LNCAP (cell line): ENCODE data around the gene SIPA1L3.

Experiments
- TF ChIP-seq, protein P1 (sequence below): fragments of 450-650 bp; IDR thresholded peaks from 2 replicates; pipeline ENCODE4 v1.5.1; 2017; ENCODE audit warnings: mild to moderate bottlenecking

The SIPA1L3 gene

DNA sequence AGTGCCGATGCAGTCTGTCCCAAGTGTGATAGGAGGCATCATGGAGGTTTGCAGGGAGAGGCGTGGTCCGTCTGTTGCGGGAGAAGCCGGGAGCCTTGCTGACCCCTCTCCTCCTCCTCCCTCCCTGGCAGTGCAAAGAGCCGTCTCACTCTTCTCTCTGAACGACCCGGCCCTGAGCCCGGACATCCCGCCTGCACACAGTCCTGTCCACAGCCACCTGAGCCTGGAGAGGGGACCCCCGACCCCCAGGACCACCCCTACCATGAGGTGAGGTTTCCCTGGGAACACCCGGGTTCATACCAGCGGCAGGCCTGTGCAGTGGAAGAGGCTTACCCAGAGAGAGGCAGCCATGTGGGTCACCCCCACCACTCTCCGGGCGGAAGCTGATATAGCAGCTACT, 294.7 kb downstream of the SIPA1L3 start:
- TF ChIP-seq, protein P1, sequence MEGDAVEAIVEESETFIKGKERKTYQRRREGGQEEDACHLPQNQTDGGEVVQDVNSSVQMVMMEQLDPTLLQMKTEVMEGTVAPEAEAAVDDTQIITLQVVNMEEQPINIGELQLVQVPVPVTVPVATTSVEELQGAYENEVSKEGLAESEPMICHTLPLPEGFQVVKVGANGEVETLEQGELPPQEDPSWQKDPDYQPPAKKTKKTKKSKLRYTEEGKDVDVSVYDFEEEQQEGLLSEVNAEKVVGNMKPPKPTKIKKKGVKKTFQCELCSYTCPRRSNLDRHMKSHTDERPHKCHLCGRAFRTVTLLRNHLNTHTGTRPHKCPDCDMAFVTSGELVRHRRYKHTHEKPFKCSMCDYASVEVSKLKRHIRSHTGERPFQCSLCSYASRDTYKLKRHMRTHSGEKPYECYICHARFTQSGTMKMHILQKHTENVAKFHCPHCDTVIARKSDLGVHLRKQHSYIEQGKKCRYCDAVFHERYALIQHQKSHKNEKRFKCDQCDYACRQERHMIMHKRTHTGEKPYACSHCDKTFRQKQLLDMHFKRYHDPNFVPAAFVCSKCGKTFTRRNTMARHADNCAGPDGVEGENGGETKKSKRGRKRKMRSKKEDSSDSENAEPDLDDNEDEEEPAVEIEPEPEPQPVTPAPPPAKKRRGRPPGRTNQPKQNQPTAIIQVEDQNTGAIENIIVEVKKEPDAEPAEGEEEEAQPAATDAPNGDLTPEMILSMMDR: no peak

DNA sequence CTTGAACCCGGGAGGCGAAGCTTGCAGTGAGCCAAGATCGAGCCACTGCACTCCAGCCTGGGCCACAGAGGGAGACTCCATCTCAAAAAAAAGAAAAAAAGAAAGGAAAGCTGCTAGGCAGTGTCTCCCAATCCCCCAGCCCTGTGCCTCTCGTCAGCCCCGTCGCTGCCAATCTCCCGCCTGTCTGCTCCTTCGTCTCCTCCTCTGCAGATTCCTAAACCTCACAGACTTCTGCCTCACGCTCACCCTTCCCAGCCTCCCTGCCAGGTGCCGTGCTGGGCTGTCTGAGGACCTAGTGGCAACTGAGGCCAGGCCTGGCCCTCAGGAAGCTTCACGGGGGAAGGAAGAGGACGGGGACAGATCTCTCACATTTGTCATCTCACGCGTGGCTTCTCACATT, 295.5 kb downstream of the SIPA1L3 start:
- TF ChIP-seq, protein P1: no peak

DNA sequence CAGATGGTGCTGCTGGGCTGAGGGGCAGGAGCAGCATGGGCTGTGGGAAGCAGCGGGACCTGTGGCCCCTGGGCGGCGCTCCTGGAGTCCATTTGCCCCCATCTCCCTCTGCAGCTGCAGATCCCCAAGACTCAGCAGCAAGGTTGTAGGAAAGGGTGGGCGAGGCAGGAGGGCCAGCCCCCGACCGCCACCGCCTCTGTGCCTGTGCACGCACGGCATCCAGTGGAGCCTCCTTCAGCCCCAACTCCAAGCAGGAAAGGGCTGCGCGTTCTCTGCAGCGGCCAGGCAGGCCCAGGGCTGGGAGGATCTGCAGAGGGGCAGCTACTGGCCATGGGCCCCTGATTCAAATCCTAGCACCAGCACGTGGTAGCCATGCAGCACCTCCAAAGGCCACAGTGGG, 296.2 kb downstream of the SIPA1L3 start:
- TF ChIP-seq, protein P1: no peak

DNA sequence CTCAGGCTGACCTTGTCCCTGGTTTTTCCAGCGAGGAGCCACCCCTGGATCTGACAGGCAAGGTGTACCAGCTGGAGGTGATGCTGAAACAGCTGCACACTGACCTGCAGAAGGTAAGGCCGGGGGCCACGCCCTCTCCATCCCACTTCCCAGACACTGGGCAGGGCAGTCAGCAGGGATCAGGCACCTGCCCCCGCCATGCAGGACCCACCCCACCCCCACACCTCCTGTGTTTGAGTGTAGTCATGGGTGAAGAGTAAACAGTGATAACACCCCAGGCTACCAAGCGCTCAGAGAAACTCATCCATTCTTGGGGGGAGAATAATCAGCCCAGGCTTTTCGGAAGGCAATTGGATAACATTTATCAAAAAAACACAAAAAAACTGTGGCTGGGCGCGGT, 297.1 kb downstream of the SIPA1L3 start:
- TF ChIP-seq, protein P1: no peak

DNA sequence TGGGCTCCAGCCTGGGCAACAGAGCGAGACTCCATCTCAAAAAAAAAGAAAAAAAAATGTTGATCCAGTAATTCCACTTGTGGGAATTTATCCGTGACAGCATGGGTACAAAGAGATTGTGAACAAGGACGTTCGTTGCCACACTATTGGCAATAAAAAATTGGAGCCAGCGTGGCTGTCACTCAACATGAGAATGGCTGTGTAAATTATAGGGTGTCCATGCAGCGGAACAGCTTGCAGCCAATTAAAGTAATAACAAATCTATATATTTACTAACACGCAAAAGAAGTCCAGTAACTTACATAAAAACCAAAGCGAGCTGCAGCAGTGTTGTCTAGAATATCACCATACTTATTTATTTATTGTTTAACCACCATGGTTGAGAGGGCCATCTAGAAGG, 297.7 kb downstream of the SIPA1L3 start:
- TF ChIP-seq, protein P1: no peak

DNA sequence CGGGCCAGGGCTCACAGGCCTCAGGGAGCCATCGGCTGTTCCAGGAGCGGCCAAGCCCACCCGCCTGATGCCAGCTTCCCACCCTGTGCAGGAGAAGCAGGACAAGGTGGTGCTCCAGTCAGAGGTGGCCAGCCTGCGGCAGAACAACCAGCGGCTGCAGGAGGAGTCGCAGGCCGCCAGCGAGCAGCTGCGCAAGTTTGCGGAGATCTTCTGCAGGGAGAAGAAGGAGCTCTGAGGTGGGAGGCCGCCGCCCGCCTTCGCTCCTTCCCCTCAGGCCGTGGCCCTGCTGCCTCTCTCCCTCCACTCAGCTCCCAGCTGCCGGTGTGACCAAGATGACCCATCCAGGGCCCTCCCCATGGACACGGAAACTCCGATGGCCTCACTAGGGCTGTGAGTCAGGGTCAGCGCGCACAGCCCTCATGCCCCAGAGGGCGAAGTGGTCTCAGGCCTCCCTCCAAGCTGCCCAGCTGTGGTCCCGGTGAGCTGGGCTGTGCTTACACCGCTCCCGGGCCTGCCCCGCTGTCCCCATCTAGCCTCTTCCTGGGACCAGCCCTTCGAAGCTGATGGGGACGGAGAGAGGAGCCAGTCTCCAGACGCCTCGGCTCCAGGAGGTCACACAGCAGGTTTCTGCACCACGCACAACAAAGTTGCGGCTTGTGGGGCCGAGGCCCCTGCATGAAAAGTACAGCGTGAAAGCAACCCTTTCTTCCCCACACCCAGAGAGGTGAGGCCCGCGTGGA, 299.2 kb downstream of the SIPA1L3 start:
- TF ChIP-seq, protein P1: no peak

DNA sequence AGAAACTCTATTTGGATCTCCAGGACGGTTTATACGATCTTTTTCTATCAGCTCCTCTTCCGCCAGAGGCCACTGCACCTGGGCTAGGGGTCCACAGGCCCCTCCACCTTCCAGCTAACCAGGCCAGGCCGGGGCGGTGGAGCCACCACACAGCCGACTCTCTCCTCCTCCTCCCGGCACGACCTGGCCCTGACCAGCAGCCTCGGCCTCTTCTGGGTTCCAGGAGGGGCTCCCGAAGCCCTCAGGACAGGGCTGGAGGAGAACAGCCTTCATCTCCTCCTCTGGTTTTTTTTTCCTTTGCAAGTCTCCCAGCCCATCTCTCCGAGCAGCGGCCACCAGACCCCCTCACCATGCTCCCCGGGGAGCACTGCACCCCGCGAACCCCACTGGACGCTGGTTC, 299.9 kb downstream of the SIPA1L3 start:
- TF ChIP-seq, protein P1: no peak

DNA sequence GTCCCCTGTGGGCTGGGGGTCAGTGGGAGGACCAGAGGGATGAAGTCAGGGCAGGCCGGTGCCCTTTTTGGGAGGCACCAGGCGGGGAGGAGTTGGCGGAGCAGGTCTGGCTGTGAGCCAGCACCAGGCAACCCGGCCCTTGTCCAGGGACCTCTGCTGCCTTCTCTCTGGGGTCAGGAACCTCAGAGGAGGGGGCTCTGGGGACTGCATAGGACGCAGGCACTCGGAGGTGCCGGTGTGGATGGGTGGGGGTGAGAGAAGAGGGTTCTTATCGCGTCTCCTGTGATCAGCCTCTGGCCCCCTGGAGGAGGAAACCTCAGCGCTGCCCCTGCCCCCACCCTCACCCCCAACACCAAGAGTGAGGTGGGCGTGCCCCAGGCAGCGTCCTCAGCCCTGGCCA, 300.5 kb downstream of the SIPA1L3 start:
- TF ChIP-seq, protein P1: no peak
